Omental fat pad (tissue), 4 donors: ENCODE measurements around the gene KRTAP3-3. TPM values are rescaled to one million over a fixed set of nuclear protein-coding genes. Genes with fewer than 3 reads are reported as not detected.
"Not testable (repeated sequence)": the region's sequence is repeated elsewhere in the genome, so short reads cannot be mapped to it uniquely, and the experiment has no call there.

ENCODE experiments used
- ATAC-seq: fragments of 150-250 bp; one replicate; pipeline ENCODE4 v1.9.1; 2016; ENCODE audit warnings: mild to moderate bottlenecking, moderate library complexity; ENCODE audit not compliant: low FRiP score
- DNase-seq: peaks from one replicate; pipeline ENCODE4 v3.0.0-alpha.2; 2019; ENCODE audit warnings: low spot score
- total RNA-seq, 4 donors: library from RNA; depleted of rRNA; stranded (reverse); fragments of >200 nt; gene quantifications; one replicate each; pipeline ENCODE4 v1.1.0, GENCODE V29; 2016
- TF ChIP-seq, protein P1 (sequence below), 3 donors: fragments of 450-650 bp; IDR thresholded peaks; one replicate each; pipeline ENCODE4 v1.5.1; 2016 to 2017; ENCODE audit warnings: antibody characterized with exemption in 3 of 3, mild to moderate bottlenecking in 3 of 3, moderate library complexity in 2 of 3

The KRTAP3-3 gene
- total RNA-seq, 4 donors from 2014 or later: not detected

DNA sequence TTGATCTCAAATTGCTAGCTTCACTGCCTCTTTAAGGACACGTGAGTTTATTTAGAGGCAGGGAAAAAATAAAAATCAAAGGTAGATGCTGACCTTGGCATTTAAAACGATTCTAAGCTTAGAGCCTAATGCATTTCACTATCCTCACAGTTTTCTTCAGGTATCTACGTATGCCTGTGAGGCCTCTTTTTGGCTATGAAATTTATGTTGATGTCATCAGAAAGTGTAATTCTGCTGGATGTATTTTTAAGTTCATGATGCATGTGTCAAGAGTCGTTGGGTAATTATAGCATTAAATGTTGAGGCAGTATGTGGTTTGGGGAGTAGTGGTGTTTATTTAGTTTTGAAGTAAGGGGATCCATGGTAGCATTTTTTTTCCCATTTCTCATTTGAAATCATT, 10.0 kb upstream of the KRTAP3-3 start:
- TF ChIP-seq, protein P1, sequence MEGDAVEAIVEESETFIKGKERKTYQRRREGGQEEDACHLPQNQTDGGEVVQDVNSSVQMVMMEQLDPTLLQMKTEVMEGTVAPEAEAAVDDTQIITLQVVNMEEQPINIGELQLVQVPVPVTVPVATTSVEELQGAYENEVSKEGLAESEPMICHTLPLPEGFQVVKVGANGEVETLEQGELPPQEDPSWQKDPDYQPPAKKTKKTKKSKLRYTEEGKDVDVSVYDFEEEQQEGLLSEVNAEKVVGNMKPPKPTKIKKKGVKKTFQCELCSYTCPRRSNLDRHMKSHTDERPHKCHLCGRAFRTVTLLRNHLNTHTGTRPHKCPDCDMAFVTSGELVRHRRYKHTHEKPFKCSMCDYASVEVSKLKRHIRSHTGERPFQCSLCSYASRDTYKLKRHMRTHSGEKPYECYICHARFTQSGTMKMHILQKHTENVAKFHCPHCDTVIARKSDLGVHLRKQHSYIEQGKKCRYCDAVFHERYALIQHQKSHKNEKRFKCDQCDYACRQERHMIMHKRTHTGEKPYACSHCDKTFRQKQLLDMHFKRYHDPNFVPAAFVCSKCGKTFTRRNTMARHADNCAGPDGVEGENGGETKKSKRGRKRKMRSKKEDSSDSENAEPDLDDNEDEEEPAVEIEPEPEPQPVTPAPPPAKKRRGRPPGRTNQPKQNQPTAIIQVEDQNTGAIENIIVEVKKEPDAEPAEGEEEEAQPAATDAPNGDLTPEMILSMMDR (IDR thresholded peaks at IDR 0.05): no peak
- ATAC-seq: no peak

DNA sequence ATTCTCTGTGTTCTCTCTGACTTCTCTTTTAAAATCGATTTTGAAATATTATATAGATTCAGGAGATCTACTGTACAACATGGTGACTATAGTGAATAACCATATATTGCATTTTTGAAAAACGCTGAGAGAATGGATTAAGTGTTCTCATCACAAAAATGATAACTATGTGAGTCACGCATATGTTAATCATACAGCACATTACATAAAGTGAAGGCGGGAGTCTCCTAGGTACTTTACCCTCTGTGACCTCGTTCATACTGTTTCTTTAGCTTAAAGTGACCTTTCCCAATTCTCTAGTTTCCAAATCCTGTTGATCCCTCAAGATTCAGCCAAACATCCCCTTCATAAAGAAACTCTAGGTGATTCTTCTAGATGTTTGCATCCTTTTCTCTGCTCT, 8.8 kb upstream of the KRTAP3-3 start:
- ATAC-seq (no peak), DNase-seq (no peak)
- TF ChIP-seq, protein P1 (IDR thresholded peaks at IDR 0.05): no peak

More for the DNA sequence above, 10.0 kb upstream of the KRTAP3-3 start:
- no peak for DNase-seq

DNA sequence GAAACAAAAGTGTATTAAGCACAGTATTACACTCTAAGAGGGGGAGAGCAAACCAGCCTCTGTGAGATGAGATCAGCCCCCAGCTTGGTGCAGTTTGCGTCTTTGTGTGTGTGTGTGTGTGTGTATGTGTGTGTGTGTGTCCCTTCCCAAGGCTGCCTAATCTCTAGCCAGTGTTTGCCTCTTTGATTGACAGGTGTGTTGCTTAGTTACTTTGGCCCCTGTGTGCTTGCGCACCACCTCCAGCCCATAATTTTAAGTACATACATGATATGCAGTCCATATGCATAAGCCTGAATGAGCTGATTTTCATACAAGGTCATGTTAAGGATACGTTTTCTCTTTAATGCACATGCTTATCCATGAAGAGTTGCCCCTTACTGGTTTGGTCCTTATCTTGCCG, 7.8 kb upstream of the KRTAP3-3 start:
- TF ChIP-seq, protein P1 (IDR thresholded peaks at IDR 0.05): no peak
- no peak for DNase-seq
- no peak for ATAC-seq

DNA sequence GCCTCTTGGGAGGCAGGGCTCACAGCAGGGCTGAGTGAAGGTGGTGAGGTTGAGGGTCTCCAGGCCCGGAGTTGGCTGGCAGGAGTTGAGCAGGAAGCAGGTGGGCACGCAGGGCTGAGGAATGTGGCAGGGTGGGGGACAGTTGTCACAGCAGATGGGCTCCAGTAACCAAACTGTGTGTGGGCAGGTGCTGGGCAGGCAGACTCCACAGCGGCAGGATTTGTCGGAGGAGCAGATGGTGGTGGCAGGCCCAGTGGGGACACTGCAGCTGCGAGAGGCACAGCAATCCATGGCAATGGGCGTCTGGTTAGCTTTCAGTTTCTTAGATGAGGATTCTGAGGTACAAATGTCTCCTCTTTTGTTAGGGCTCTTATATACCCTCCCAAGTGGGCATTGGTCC, 5.6 kb upstream of the KRTAP3-3 start, which contains the start of gene KRTAP3-2:
Gene KRTAP3-2 (minus strand): TSS at position 344 of the 400 bp plus-strand sequence. CDS start 53 bp downstream, at position 291.
- not testable (repeated sequence) for DNase-seq, ATAC-seq

DNA sequence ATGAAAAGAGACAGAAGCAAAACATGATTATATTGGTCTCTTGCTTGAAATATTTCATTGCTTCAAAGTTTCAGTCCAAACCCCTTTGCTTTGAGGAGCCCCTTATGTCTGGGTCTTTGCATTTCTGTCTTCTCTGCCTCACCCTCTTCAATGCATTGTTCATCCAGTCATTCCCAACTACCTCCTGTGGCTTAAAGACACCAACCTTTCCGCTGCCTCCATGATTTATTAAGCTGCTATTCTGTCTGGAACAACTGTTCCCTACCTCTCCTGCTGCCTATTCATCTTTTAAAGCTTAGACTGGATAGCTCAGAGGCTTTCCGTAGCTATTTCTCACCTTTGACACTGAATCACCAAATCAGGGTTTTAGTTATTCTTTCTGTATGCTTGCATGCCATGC, 3.4 kb upstream of the KRTAP3-3 start:
- ATAC-seq: no peak
- no peak for DNase-seq
- TF ChIP-seq, protein P1 (IDR thresholded peaks at IDR 0.05): no peak

DNA sequence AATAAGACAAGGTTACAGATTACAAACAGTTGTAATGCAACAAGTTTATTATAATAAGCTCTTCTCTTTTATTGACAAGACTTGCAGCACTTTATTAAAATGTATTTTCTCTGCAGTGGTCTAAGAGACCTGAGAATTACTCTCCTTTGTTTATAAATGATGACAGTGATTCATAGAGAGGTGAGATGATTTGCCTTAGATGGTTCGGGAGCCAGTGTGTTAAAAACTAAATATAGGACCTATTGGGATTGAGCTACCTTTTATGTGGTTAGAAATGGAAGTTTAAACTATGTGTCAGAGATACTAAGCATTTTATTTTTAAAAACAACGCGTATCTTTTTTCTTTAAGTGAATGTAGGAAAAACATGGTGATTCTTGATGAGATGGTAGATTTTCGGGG, 2.9 kb upstream of the KRTAP3-3 start:
- TF ChIP-seq, protein P1 (IDR thresholded peaks at IDR 0.05): no peak
- ATAC-seq: no peak
- no peak for DNase-seq

DNA sequence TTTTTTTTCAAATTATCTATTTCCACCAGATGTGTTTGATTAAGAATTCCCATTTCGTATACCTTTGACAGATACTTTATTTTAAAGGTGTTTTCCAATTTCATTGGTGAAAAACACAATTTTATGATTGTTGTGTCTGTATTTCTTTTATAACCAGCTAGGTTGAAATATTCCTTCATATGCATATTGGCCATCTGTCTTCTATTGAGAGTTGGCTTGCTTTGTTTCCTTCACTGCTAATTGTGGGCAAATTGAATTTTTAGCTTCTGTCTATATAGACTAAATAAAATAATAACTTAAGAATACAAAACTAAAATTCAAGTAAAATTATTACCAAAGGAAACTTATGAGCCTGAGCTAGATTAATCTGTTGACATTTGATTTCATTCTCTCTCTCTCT, 1.2 kb upstream of the KRTAP3-3 start:
- TF ChIP-seq, protein P1 (IDR thresholded peaks at IDR 0.05): no peak
- DNase-seq: no peak
- no peak for ATAC-seq

DNA sequence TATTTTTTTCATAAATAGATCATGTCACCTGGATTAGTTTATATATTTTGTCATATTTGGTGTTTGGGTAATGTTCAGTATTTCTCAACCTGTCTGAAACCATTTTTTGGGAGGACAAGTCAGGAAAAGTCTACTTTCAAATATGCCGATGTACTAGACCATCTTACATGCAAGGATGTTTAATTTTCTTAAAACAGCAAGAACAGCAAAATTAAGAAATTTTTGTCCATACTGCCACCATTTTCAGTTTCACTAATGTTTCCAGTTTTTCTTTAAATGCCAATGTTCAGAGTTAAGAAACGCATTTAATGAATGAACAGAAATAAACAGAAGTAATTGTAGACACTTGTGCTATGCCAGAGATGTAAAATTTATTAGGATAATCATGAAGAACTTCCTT, 880 bp downstream of the KRTAP3-3 start:
- TF ChIP-seq, protein P1 (IDR thresholded peaks at IDR 0.05): no peak
- ATAC-seq (no peak), DNase-seq (no peak)
